B cell (primary cell): ENCODE data around the gene NAGPA. TPM values are rescaled to one million over a fixed set of nuclear protein-coding genes. Genes with fewer than 3 reads are reported as not detected.

Experiments
- ATAC-seq: fragments of 200-7000 bp; cut with Tn5 transposase; one replicate; pipeline ENCODE4 v1.10.0; 2021; ENCODE audit warnings: low read depth, mild to moderate bottlenecking, moderate number of reproducible peaks, moderate library complexity
- CTCF ChIA-PET: fragments of 350-600 bp; sonication (Branson Sonifier 250); formaldehyde crosslinking; loops from one replicate; lab custom pipeline; 2021; ENCODE audit warnings: antibody characterized with exemption, inconsistent platforms; lab: Charles Lee
- POLR2A ChIA-PET: fragments of 350-600 bp; sonication (Branson Sonifier 250); formaldehyde crosslinking; loops from one replicate; lab custom pipeline; 2021; ENCODE audit warnings: antibody characterized with exemption; lab: Charles Lee
- DNase-seq: peaks from one replicate; pipeline ENCODE4 v3.0.0; 2013
- H2AFZ ChIP-seq: 2 replicates; pipeline ENCODE4 v1.6.1; 2012; ENCODE audit warnings: mild to moderate bottlenecking, low read depth, low read length; ENCODE audit not compliant: insufficient read depth, poor library complexity, severe bottlenecking
- H3K27ac ChIP-seq, 2 donors: 1 replicate in 1 of 2; 2 replicates in 1 of 2; pipeline ENCODE4 v1.5.1; 2012 to 2013; ENCODE audit warnings: low read length in 2 of 2, mild to moderate bottlenecking in 2 of 2, moderate library complexity in 1 of 2
- H3K27me3 ChIP-seq, 4 experiments: fragments of 200-600 bp in 1 of 4; sonication (generic) in 1 of 4; replicated peaks in 1 of 4; 1 replicate in 2 of 4; 2 replicates in 2 of 4; pipeline versions ENCODE4 v1.6.1 to v1.7.0; 2013 to 2016; ENCODE audit warnings: low read length in 3 of 4, mild to moderate bottlenecking in 2 of 4, mixed read lengths in 1 of 4, moderate library complexity in 1 of 4; ENCODE audit not compliant: insufficient read depth in 4 of 4, control insufficient read depth in 3 of 4; ENCODE audit errors: control extremely low read depth in 1 of 4
- H3K36me3 ChIP-seq, 2 experiments: replicated peaks in 1 of 2; 1 replicate in 1 of 2; 2 replicates in 1 of 2; pipeline versions ENCODE4 v1.6.1 to v1.7.1; 2013; ENCODE audit warnings: low read length in 1 of 2; ENCODE audit not compliant: insufficient read depth in 2 of 2, control insufficient read depth in 1 of 2; ENCODE audit errors: control extremely low read depth in 1 of 2, extremely low read depth in 1 of 2
- H3K4me1 ChIP-seq, 2 donors: fragments of 200-600 bp in 1 of 2; sonication (generic) in 1 of 2; 1 replicate in 1 of 2; 2 replicates in 1 of 2; pipeline versions ENCODE4 v1.5.1 to v1.6.1; 2013 to 2017; ENCODE audit warnings: low read length in 2 of 2; ENCODE audit not compliant: control insufficient read depth in 2 of 2, insufficient read depth in 2 of 2
- H3K4me2 ChIP-seq: replicated peaks from 2 replicates; pipeline ENCODE3; 2012; ENCODE audit warnings: mild to moderate bottlenecking, low read depth, low read length; ENCODE audit not compliant: poor library complexity, severe bottlenecking
- H3K4me3 ChIP-seq, 5 experiments: fragments of 200-600 bp in 1 of 5; sonication (generic) in 1 of 5; 1 replicate in 3 of 5; 2 replicates in 2 of 5; pipeline versions ENCODE4 v1.5.1 to v1.7.0; 2011 to 2016; ENCODE audit warnings: low read length in 4 of 5, mild to moderate bottlenecking in 4 of 5, low read depth in 2 of 5, control low read depth in 1 of 5, moderate library complexity in 1 of 5; ENCODE audit not compliant: insufficient read depth in 1 of 5; ENCODE audit errors: control extremely low read depth in 1 of 5, extremely low read depth in 1 of 5
- H3K79me2 ChIP-seq: fragments of 200-600 bp; sonication (generic); one replicate; pipeline ENCODE4 v1.6.0; 2016; ENCODE audit warnings: low read length; ENCODE audit not compliant: control insufficient read depth, insufficient read depth
- H3K9ac ChIP-seq: fragments of 200-600 bp; sonication (generic); 2 replicates; pipeline ENCODE4 v1.6.1; 2017; ENCODE audit warnings: mild to moderate bottlenecking, low read length, moderate library complexity
- H3K9me3 ChIP-seq, 3 donors: one replicate each; pipeline versions ENCODE4 v1.6.1 to v1.7.1; 2013; ENCODE audit warnings: low read length in 2 of 3; ENCODE audit not compliant: control insufficient read depth in 2 of 3, insufficient read depth in 1 of 3; ENCODE audit errors: control extremely low read depth in 1 of 3
- H4K20me1 ChIP-seq: 2 replicates; pipeline ENCODE4 v1.6.0; 2012; ENCODE audit warnings: mild to moderate bottlenecking, low read length; ENCODE audit not compliant: insufficient read depth, control insufficient read depth, poor library complexity, severe bottlenecking
- H3K27ac Mint-ChIP-seq: one replicate; pipeline ENCODE4 v1.8.0; 2021; ENCODE audit warnings: mixed read lengths
- H3K27me3 Mint-ChIP-seq: one replicate; pipeline ENCODE4 v1.8.0; 2021; ENCODE audit warnings: mixed read lengths
- H3K4me1 Mint-ChIP-seq: one replicate; pipeline ENCODE4 v1.8.0; 2021; ENCODE audit warnings: mixed read lengths
- H3K4me3 Mint-ChIP-seq: one replicate; pipeline ENCODE4 v1.8.0; 2021; ENCODE audit warnings: mixed read lengths
- H3K9me3 Mint-ChIP-seq: one replicate; pipeline ENCODE4 v1.8.0; 2022; ENCODE audit warnings: mixed read lengths; ENCODE audit not compliant: insufficient read depth
- CTCF ChIP-seq: fragments of 200-600 bp; IDR thresholded peaks from one replicate; pipeline ENCODE4 v1.8.0; 2022; ENCODE audit warnings: antibody characterized with exemption, mild to moderate bottlenecking
- EZH2 ChIP-seq: IDR thresholded peaks from 2 replicates; pipeline ENCODE4 v1.6.1; 2012; ENCODE audit warnings: borderline replicate concordance, low read depth, mild to moderate bottlenecking, moderate library complexity, low read length; ENCODE audit not compliant: insufficient read depth, poor library complexity, severe bottlenecking
- WGBS: methylation state at CpG from one replicate; pipeline ENCODE4 v1.1.5; 2013; ENCODE audit warnings: missing lambda C conversion rate; ENCODE audit not compliant: insufficient coverage; 5-methylcytosine and 5-hydroxymethylcytosine counted together
- intact Hi-C: fragments of 100-400 bp; cut with micrococcal nuclease; formaldehyde crosslinking; loops from one replicate; pipeline ENCODE4 v1.10.0; 2022
- polyA plus RNA-seq: library from polyadenylated mRNA; depleted of rRNA; stranded (reverse); fragments of >200 nt; gene quantifications from 2 replicates; pipeline ENCODE4 v1.2.3, GENCODE V29; 2012
- total RNA-seq, 2 donors: library from RNA; stranded (reverse); fragments of 120-200 nt in 1 of 2; gene quantifications; 1 replicate in 1 of 2; 2 replicates in 1 of 2; pipeline versions ENCODE4 v1.2.3 to v1.2.4, GENCODE V29; 2013 to 2022

NAGPA gene
- total and polyA plus RNA-seq, 2 donors (not counting 1 experiment from before 2014, with no cell fraction given): 38.4 to 38.6 TPM

GRCh38 chr16:5027086-5027485 lies 6.6 kb downstream of the NAGPA start:
- no peaks in the 10 kb centered on the region for H3K4me1 ChIP-seq
- peaks cover 0 to 28% of the 10 kb centered on the region in 2 experiments for H3K36me3 ChIP-seq
- no peaks in the 10 kb centered on the region for H3K9me3 ChIP-seq
- Mint-ChIP-seq H3K27me3 (no peaks in the 10 kb centered on the region), H3K27ac (no peak overlapping the region), H3K4me1 (peaks cover 3% of the 10 kb centered on the region), H3K4me3 (no peak overlapping the region), H3K9me3 (no peaks in the 10 kb centered on the region)
- H2AFZ ChIP-seq: no peak overlapping the region
- H3K9ac ChIP-seq: no peak overlapping the region
- WGBS: 97% methylated on average over 6 of the region's 7 CpGs
- H3K27ac ChIP-seq: no peak overlapping the region
- no peaks in the 10 kb centered on the region for H3K27me3 ChIP-seq
- ChIA-PET POLR2A (no interaction called here), CTCF (no interaction called here)
- H4K20me1 ChIP-seq: no peaks in the 10 kb centered on the region
- no peaks in the 10 kb centered on the region for H3K79me2 ChIP-seq
- DNase-seq (no peak), ATAC-seq (no peak)
- TF ChIP-seq EZH2 (no peak), CTCF (no peak)
- intact Hi-C loops: no loop called here
- no peak overlapping the region for H3K4me2 ChIP-seq
- H3K4me3 ChIP-seq: no peak overlapping the region

- Histone ChIP-seq H2AFZ (no peak overlapping the region), H3K4me1 (no peaks in the 10 kb centered on the region), H3K79me2 (no peaks in the 10 kb centered on the region), H3K36me3 (peaks cover 0 to 28% of the 10 kb centered on the region in 2 experiments), H3K9me3 (no peaks in the 10 kb centered on the region), H3K27ac (no peak overlapping the region), H4K20me1 (no peaks in the 10 kb centered on the region), H3K4me3 (no peak overlapping the region), H3K27me3 (no peaks in the 10 kb centered on the region), H3K9ac (no peak overlapping the region), H3K4me2 (no peak overlapping the region)
- intact Hi-C loops: no loop called here
- ATAC-seq (no peak), DNase-seq (no peak)
- WGBS: 99% methylated on average over 8 of the region's 8 CpGs
- Mint-ChIP-seq H3K27ac (no peak overlapping the region), H3K4me3 (no peak overlapping the region), H3K9me3 (no peaks in the 10 kb centered on the region), H3K27me3 (no peaks in the 10 kb centered on the region), H3K4me1 (no peaks in the 10 kb centered on the region)
- POLR2A ChIA-PET: no interaction called here
- TF ChIP-seq EZH2: no peak
- TF ChIP-seq CTCF: no peak
- CTCF ChIA-PET: no interaction called here
Observed at GRCh38 chr16:5026664-5027063, 7.1 kb downstream of the NAGPA start.
